WTC11 (cell line): ENCODE measurements around the gene TIAM2.

Experiments used
- ESRRA ChIP-seq: sonication (generic); formaldehyde crosslinking; IDR thresholded peaks from 2 replicates; pipeline ENCODE4 v1.8.1; 2022; ENCODE audit warnings: mild to moderate bottlenecking, missing genetic modification reagents, borderline replicate concordance
- NR2C2 ChIP-seq: sonication (generic); formaldehyde crosslinking; IDR thresholded peaks from 2 replicates; pipeline ENCODE4 v1.8.0; 2022; ENCODE audit warnings: mild to moderate bottlenecking, missing genetic modification reagents
- SOX15 ChIP-seq: fragments of 250-450 bp; sonication (Bioruptor Pico); IDR thresholded peaks from 2 replicates; pipeline ENCODE4 v1.9.0; 2021; ENCODE audit warnings: mild to moderate bottlenecking
- TF ChIP-seq, protein P1 (sequence below): fragments of 200-600 bp; IDR thresholded peaks from 2 replicates; pipeline ENCODE4 v1.8.0; 2022; ENCODE audit warnings: antibody characterized with exemption

DNA sequence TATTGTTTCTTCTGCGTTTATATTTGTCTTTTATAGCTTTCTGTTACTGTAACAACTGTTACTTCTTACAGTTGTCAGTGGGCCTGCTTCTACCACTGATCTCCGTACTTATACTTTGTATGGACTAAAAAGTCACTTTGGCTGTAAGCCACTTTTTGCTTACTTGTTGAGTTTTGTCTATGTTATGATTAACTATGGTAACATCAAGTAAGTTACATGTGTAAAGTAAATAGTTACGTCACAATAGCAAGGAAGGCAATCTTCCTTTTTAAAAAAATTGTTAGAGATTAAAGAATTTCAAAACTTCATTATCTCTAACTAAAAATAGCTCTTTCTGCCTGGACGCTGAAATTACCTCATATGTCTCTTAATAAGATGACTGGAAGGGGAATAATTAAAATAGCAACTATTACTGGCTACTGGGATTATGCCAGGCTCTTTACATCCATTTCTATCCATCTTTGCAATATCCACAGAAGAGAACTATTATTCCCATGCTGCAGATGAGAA is 308.3 kb downstream of the TIAM2 start:
- TF ChIP-seq, protein P1, sequence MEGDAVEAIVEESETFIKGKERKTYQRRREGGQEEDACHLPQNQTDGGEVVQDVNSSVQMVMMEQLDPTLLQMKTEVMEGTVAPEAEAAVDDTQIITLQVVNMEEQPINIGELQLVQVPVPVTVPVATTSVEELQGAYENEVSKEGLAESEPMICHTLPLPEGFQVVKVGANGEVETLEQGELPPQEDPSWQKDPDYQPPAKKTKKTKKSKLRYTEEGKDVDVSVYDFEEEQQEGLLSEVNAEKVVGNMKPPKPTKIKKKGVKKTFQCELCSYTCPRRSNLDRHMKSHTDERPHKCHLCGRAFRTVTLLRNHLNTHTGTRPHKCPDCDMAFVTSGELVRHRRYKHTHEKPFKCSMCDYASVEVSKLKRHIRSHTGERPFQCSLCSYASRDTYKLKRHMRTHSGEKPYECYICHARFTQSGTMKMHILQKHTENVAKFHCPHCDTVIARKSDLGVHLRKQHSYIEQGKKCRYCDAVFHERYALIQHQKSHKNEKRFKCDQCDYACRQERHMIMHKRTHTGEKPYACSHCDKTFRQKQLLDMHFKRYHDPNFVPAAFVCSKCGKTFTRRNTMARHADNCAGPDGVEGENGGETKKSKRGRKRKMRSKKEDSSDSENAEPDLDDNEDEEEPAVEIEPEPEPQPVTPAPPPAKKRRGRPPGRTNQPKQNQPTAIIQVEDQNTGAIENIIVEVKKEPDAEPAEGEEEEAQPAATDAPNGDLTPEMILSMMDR = no peak
- TF ChIP-seq NR2C2 (CRISPR knock-in tag) (no peak), ESRRA (no peak), SOX15 (no peak)
